ENCODE measurements around the gene PROX1.

DNA sequence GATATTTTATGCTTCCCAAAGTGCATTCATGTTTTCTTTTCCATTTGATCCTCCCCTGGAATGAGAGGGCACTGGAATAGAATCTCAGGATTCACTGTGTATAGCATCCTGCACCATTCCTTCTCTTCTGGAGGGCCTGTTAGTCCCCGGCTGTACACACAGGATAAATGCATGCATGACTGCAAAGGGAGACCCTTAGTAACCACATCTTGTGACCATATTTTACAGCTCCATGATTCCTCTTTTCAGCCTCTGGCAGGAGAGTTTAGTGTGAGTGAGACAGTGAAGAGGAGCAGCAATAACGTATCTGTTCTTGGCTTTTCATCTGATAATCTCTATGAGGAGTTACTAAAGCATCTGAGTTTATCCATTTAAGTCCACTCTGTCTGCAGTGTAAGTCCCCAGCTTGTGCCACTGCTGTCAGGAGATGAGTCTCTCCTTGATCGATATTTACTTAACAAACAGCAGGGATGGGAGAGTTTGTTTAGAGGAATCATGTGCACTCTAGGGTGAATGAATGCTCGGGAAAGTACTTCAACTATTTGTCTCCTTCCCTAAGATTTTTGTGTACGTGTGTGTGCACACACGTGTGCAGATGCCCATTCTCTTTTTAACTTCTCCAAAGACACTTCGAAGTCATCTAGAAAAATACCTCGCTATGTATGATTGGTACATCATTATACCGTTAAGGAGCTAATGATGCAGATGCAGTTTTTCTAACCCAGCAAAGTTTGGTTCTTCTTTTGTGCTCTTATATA, 41.1 kb downstream of the PROX1 start:
- TF ChIP-seq, protein P1, sequence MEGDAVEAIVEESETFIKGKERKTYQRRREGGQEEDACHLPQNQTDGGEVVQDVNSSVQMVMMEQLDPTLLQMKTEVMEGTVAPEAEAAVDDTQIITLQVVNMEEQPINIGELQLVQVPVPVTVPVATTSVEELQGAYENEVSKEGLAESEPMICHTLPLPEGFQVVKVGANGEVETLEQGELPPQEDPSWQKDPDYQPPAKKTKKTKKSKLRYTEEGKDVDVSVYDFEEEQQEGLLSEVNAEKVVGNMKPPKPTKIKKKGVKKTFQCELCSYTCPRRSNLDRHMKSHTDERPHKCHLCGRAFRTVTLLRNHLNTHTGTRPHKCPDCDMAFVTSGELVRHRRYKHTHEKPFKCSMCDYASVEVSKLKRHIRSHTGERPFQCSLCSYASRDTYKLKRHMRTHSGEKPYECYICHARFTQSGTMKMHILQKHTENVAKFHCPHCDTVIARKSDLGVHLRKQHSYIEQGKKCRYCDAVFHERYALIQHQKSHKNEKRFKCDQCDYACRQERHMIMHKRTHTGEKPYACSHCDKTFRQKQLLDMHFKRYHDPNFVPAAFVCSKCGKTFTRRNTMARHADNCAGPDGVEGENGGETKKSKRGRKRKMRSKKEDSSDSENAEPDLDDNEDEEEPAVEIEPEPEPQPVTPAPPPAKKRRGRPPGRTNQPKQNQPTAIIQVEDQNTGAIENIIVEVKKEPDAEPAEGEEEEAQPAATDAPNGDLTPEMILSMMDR (IDR thresholded peaks at IDR 0.05; ENCODE audit: low read length): no peak
- TF ChIP-seq EZH2 (IDR thresholded peaks at IDR 0.05; ENCODE audit: borderline replicate concordance, low read length): no peak
